HepG2 (cell line): Measurements from ENCODE around the gene SDR42E2. TPM values are rescaled to one million over a fixed set of nuclear protein-coding genes. Genes with fewer than 3 reads are reported as not detected.

Experiments
- ELF4 ChIP-seq: sonication (generic); formaldehyde crosslinking; IDR thresholded peaks from 2 replicates; pipeline ENCODE4 v1.5.0; 2020; ENCODE audit warnings: missing genetic modification reagents, mild to moderate bottlenecking, moderate library complexity, borderline replicate concordance
- FOXK2 ChIP-seq: fragments of 450-650 bp; IDR thresholded peaks from 2 replicates; pipeline ENCODE4 v1.6.1; 2016
- NBN ChIP-seq: fragments of 450-650 bp; conservative IDR thresholded peaks from 2 replicates; pipeline ENCODE4 v1.6.1; 2017
- PHF8 ChIP-seq: sonication (generic); formaldehyde crosslinking; IDR thresholded peaks from 2 replicates; pipeline ENCODE4 v1.5.0; 2020; ENCODE audit warnings: missing genetic modification reagents
- RFX3 ChIP-seq: IDR thresholded peaks from 2 replicates; pipeline ENCODE4 v1.6.1; 2016; ENCODE audit warnings: missing biosample characterization, missing genetic modification reagents
- TEAD3 ChIP-seq: optimal IDR thresholded peaks from 2 replicates; pipeline ENCODE3; 2016; ENCODE audit warnings: borderline replicate concordance
- TFE3 ChIP-seq: IDR thresholded peaks from 2 replicates; pipeline ENCODE4 v1.6.1; 2016
- TRIM24 ChIP-seq: sonication (generic); formaldehyde crosslinking; IDR thresholded peaks from 2 replicates; pipeline ENCODE4 v1.8.0; 2022; ENCODE audit warnings: mild to moderate bottlenecking, missing genetic modification reagents
- ZBTB8A ChIP-seq: sonication (generic); formaldehyde crosslinking; IDR thresholded peaks from 2 replicates; pipeline ENCODE4 v1.4.0; 2020; ENCODE audit warnings: mild to moderate bottlenecking, low read depth, missing genetic modification reagents, borderline replicate concordance
- ZNF264 ChIP-seq: sonication (generic); formaldehyde crosslinking; IDR thresholded peaks from 2 replicates; pipeline ENCODE4 v1.4.0; 2020; ENCODE audit warnings: missing genetic modification reagents
- polyA plus RNA-seq, 8 experiments: library from polyadenylated mRNA; depleted of rRNA in 3 of 8; stranded (reverse) in 7 of 8; unstranded in 1 of 8; fragments of >200 nt; fragmentation: Illumina TruSeq in 4 of 8; extraction: Trizol in 4 of 8; gene quantifications; 2 replicates each; pipeline versions ENCODE4 v1.2.1 to v1.2.3, GENCODE V29; 2011 to 2016; ENCODE audit warnings: low read depth in 4 of 8, missing spikeins in 1 of 8, mixed read lengths in 1 of 8; ENCODE audit not compliant: insufficient read depth in 1 of 8
- total RNA-seq, 5 experiments: library from RNA; depleted of rRNA; stranded (reverse); fragments of >200 nt; fragmentation: Illumina TruSeq; extraction: Trizol; gene quantifications; 2 replicates each; pipeline ENCODE4 v1.2.3, GENCODE V29; 2016; ENCODE audit warnings: low read depth in 1 of 5
- TF ChIP-seq, protein P1 (sequence below): sonication (generic); formaldehyde crosslinking; IDR thresholded peaks from 2 replicates; pipeline ENCODE4 v1.4.0; 2020; ENCODE audit warnings: mild to moderate bottlenecking, low read depth, missing genetic modification reagents
- TF ChIP-seq, protein P2 (sequence below), 2 experiments: fragments of 450-650 bp in 1 of 2; sonication (generic) in 1 of 2; formaldehyde crosslinking in 1 of 2; IDR thresholded peaks; 2 replicates each; pipeline versions ENCODE4 v1.6.1 to v1.8.0; 2016 to 2022; ENCODE audit warnings: antibody characterized with exemption in 1 of 2, mild to moderate bottlenecking in 1 of 2, missing genetic modification reagents in 1 of 2

The SDR42E2 gene
- total and polyA plus RNA-seq, 2 of the 13 experiments (the other 11 are each of a cell fraction or from before 2014, with no cell fraction given): 0.05 to 0.11 TPM

DNA sequence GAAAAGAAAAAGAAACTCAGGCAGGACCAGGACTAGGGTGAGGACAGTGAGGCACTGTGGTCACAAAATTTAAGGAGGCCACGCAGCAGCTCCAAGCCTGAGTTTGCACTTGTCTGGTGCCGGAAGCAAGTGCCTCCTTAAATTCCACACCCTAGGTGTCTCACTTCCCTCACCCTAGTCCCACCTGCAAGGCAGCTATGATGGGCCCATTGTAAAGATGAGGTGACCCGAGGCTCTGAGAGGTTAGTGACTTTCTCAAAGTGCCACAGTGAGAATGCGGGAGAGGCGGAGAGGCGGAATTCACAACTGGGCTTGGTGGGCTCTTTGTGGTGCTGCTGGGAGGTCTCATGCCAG, 22.3 kb downstream of the SDR42E2 start (continued):
- TF ChIP-seq, protein P1, sequence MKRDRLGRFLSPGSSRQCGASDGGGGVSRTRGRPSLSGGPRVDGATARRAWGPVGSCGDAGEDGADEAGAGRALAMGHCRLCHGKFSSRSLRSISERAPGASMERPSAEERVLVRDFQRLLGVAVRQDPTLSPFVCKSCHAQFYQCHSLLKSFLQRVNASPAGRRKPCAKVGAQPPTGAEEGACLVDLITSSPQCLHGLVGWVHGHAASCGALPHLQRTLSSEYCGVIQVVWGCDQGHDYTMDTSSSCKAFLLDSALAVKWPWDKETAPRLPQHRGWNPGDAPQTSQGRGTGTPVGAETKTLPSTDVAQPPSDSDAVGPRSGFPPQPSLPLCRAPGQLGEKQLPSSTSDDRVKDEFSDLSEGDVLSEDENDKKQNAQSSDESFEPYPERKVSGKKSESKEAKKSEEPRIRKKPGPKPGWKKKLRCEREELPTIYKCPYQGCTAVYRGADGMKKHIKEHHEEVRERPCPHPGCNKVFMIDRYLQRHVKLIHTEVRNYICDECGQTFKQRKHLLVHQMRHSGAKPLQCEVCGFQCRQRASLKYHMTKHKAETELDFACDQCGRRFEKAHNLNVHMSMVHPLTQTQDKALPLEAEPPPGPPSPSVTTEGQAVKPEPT: peak; percentile 97; the same call in 1 of the 2 replicates
- TF ChIP-seq PHF8 (no peak), RFX3 (CRISPR knock-in tag) (no peak), ELF4 (CRISPR knock-in tag) (no peak), TEAD3 (CRISPR knock-in tag) (peak; percentile 58), TFE3 (CRISPR knock-in tag) (no peak), NBN (no peak), ZBTB8A (CRISPR knock-in tag) (no peak), FOXK2 (no peak), ZNF264 (CRISPR knock-in tag) (no peak), TRIM24 (CRISPR knock-in tag) (no peak)
- TF ChIP-seq, protein P2, sequence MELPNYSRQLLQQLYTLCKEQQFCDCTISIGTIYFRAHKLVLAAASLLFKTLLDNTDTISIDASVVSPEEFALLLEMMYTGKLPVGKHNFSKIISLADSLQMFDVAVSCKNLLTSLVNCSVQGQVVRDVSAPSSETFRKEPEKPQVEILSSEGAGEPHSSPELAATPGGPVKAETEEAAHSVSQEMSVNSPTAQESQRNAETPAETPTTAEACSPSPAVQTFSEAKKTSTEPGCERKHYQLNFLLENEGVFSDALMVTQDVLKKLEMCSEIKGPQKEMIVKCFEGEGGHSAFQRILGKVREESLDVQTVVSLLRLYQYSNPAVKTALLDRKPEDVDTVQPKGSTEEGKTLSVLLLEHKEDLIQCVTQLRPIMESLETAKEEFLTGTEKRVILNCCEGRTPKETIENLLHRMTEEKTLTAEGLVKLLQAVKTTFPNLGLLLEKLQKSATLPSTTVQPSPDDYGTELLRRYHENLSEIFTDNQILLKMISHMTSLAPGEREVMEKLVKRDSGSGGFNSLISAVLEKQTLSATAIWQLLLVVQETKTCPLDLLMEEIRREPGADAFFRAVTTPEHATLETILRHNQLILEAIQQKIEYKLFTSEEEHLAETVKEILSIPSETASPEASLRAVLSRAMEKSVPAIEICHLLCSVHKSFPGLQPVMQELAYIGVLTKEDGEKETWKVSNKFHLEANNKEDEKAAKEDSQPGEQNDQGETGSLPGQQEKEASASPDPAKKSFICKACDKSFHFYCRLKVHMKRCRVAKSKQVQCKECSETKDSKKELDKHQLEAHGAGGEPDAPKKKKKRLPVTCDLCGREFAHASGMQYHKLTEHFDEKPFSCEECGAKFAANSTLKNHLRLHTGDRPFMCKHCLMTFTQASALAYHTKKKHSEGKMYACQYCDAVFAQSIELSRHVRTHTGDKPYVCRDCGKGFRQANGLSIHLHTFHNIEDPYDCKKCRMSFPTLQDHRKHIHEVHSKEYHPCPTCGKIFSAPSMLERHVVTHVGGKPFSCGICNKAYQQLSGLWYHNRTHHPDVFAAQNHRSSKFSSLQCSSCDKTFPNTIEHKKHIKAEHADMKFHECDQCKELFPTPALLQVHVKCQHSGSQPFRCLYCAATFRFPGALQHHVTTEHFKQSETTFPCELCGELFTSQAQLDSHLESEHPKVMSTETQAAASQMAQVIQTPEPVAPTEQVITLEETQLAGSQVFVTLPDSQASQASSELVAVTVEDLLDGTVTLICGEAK (IDR thresholded peaks at IDR 0.05): no peak
- TF ChIP-seq, protein P2 (CRISPR knock-in tag; IDR thresholded peaks at IDR 0.05): no peak
